WTC11 (cell line): ENCODE results near the gene TSPAN17. TPM values are rescaled to one million over a fixed set of nuclear protein-coding genes. Genes with fewer than 3 reads are reported as not detected.
A peak's percentile ranks its signal among the peaks of the same experiment; 100 is the strongest.
"Not testable (repeated sequence)": the region's sequence is repeated elsewhere in the genome, so short reads cannot be mapped to it uniquely, and the experiment has no call there.

Experiments used
- ATAC-seq: fragments of 200-7000 bp; cut with Tn5 transposase; 2 replicates; pipeline ENCODE4 v1.10.0; 2021; ENCODE audit warnings: mild to moderate bottlenecking, moderate library complexity
- CTCF ChIA-PET: fragments of 300-600 bp; sonication (Branson Sonifier 250); formaldehyde crosslinking; loops from one replicate; lab custom pipeline; 2021; ENCODE audit warnings: antibody characterized with exemption; lab: Charles Lee
- POLR2A ChIA-PET: fragments of 350-600 bp; sonication (Branson Sonifier 250); formaldehyde crosslinking; loops from one replicate; lab custom pipeline; 2021; ENCODE audit warnings: antibody characterized with exemption; lab: Charles Lee
- DNase-seq: peaks from one replicate; pipeline ENCODE4 v3.0.0; 2021; ENCODE audit warnings: low spot score
- H3K27ac Mint-ChIP-seq: 2 replicates; pipeline ENCODE4 v1.8.0; 2021; ENCODE audit warnings: mixed read lengths
- H3K27me3 Mint-ChIP-seq: 2 replicates; pipeline ENCODE4 v1.8.0; 2021; ENCODE audit warnings: low read depth, mild to moderate bottlenecking, moderate library complexity, mixed read lengths
- H3K36me3 Mint-ChIP-seq: 2 replicates; pipeline ENCODE4 v1.8.0; 2021; ENCODE audit warnings: mixed read lengths
- H3K4me1 Mint-ChIP-seq: 2 replicates; pipeline ENCODE4 v1.8.0; 2022; ENCODE audit warnings: mixed read lengths
- H3K4me3 Mint-ChIP-seq: 2 replicates; pipeline ENCODE4 v1.8.0; 2021; ENCODE audit warnings: mild to moderate bottlenecking, moderate library complexity, mixed read lengths
- H3K9me3 Mint-ChIP-seq: 2 replicates; pipeline ENCODE4 v1.8.0; 2021; ENCODE audit warnings: mixed read lengths
- E2F1 ChIP-seq: sonication (generic); formaldehyde crosslinking; IDR thresholded peaks from 2 replicates; pipeline ENCODE4 v1.8.0; 2022; ENCODE audit warnings: mild to moderate bottlenecking, missing genetic modification reagents
- EMX1 ChIP-seq: fragments of 250-450 bp; sonication (Bioruptor Pico); IDR thresholded peaks from 2 replicates; pipeline ENCODE4 v1.8.0; 2021; ENCODE audit warnings: mild to moderate bottlenecking
- ETV6 ChIP-seq: sonication (generic); formaldehyde crosslinking; IDR thresholded peaks from 2 replicates; pipeline ENCODE4 v1.8.1; 2022; ENCODE audit warnings: mild to moderate bottlenecking, missing genetic modification reagents
- FOXK1 ChIP-seq: sonication (generic); formaldehyde crosslinking; IDR thresholded peaks from 2 replicates; pipeline ENCODE4 v1.8.0; 2022; ENCODE audit warnings: mild to moderate bottlenecking, moderate library complexity, missing genetic modification reagents
- FOXP4 ChIP-seq: sonication (generic); formaldehyde crosslinking; IDR thresholded peaks from 2 replicates; pipeline ENCODE4 v1.8.0; 2022; ENCODE audit warnings: mild to moderate bottlenecking, missing genetic modification reagents
- GRHL2 ChIP-seq: fragments of 250-450 bp; sonication (Bioruptor Pico); IDR thresholded peaks from 2 replicates; pipeline ENCODE4 v1.8.0; 2022; ENCODE audit warnings: mild to moderate bottlenecking, moderate library complexity; ENCODE audit not compliant: insufficient replicate concordance, severe bottlenecking
- HMGXB4 ChIP-seq: sonication (generic); formaldehyde crosslinking; IDR thresholded peaks from 2 replicates; pipeline ENCODE4 v1.8.1; 2023; ENCODE audit warnings: mild to moderate bottlenecking, moderate library complexity, missing genetic modification reagents
- MAX ChIP-seq: sonication (generic); formaldehyde crosslinking; IDR thresholded peaks from 2 replicates; pipeline ENCODE4 v1.8.0; 2022; ENCODE audit warnings: mild to moderate bottlenecking, missing genetic modification reagents
- MXD4 ChIP-seq: fragments of 250-450 bp; sonication (Bioruptor Pico); IDR thresholded peaks from 2 replicates; pipeline ENCODE4 v1.8.0; 2021; ENCODE audit warnings: mild to moderate bottlenecking, moderate library complexity, borderline replicate concordance
- USF2 ChIP-seq: sonication (generic); formaldehyde crosslinking; IDR thresholded peaks from 2 replicates; pipeline ENCODE4 v1.8.1; 2023; ENCODE audit warnings: mild to moderate bottlenecking, missing genetic modification reagents, moderate library complexity
- ZBTB21 ChIP-seq: sonication (generic); formaldehyde crosslinking; IDR thresholded peaks from 2 replicates; pipeline ENCODE4 v1.8.1; 2023; ENCODE audit warnings: mild to moderate bottlenecking, missing genetic modification reagents, borderline replicate concordance
- ZNF138 ChIP-seq: sonication (generic); formaldehyde crosslinking; conservative IDR thresholded peaks from 2 replicates; pipeline ENCODE4 v1.8.1; 2022; ENCODE audit warnings: mild to moderate bottlenecking, moderate library complexity, missing genetic modification reagents
- ZNF219 ChIP-seq: sonication (generic); formaldehyde crosslinking; IDR thresholded peaks from 2 replicates; pipeline ENCODE4 v1.8.0; 2023; ENCODE audit warnings: missing genetic modification reagents, mild to moderate bottlenecking, borderline replicate concordance
- ZNF671 ChIP-seq: fragments of 250-450 bp; sonication (Bioruptor Pico); IDR thresholded peaks from 2 replicates; pipeline ENCODE4 v1.8.0; 2021; ENCODE audit warnings: mild to moderate bottlenecking
- total RNA-seq: library from RNA; stranded (reverse); gene quantifications from 3 replicates; pipeline ENCODE4 v1.2.3, GENCODE V29; 2021
- TF ChIP-seq, protein P1 (sequence below): fragments of 250-450 bp; sonication (Bioruptor Pico); IDR thresholded peaks from 2 replicates; pipeline ENCODE4 v2.1.2; 2022; ENCODE audit warnings: mild to moderate bottlenecking, moderate library complexity
- TF ChIP-seq, protein P2 (sequence below): sonication (generic); formaldehyde crosslinking; IDR thresholded peaks from 2 replicates; pipeline ENCODE4 v1.8.1; 2023; ENCODE audit warnings: mild to moderate bottlenecking, missing genetic modification reagents, moderate library complexity

The TSPAN17 gene
- total RNA-seq, 1 experiment from 2014 or later = 47.8 TPM

- peak overlapping the region; percentile 53 for H3K4me3 Mint-ChIP-seq
- no peaks in the 10 kb centered on the region for H3K9me3 Mint-ChIP-seq
- no peaks in the 10 kb centered on the region for H3K36me3 Mint-ChIP-seq
- peak overlapping the region; percentile 93 for H3K27ac Mint-ChIP-seq
- peaks cover 74% of the 10 kb centered on the region for H3K4me1 Mint-ChIP-seq
- ATAC-seq (peak; percentile 73), DNase-seq (peak; percentile 59)
- TF ChIP-seq MAX (CRISPR knock-in tag) = 0 out of 2 replicates have a peak, but pooled peaks have one; percentile 18
- TF ChIP-seq HMGXB4 = no peak
- TF ChIP-seq ZNF219 = no peak
- no peak for TF ChIP-seq GRHL2 (CRISPR knock-in tag)
- no peak for TF ChIP-seq EMX1 (CRISPR knock-in tag)
- ChIA-PET CTCF (interaction anchor here (0.6 to 14.2 kb wide), 34 partner anchors 10 to 374 kb away, joined by 3 to 233 read pairs (median 4); no protein-coding TSS in a partner anchor), POLR2A (interaction anchor here (1.1 to 1.7 kb wide), 2 partner anchors 11 to 37 kb away, joined by 5 read pairs; no protein-coding TSS in a partner anchor)
- H3K27me3 Mint-ChIP-seq = peaks cover 7% of the 10 kb centered on the region
Observed at GRCh38 chr5:176697934-176698538, 50.8 kb downstream of the TSPAN17 start.

- H3K27me3 Mint-ChIP-seq, H3K36me3 Mint-ChIP-seq, H3K4me3 Mint-ChIP-seq, H3K9me3 Mint-ChIP-seq, POLR2A ChIA-PET, ATAC-seq, DNase-seq, H3K27ac Mint-ChIP-seq: not testable (repeated sequence)
- CTCF ChIA-PET = interaction anchor here (1.1 to 14.2 kb wide), 27 partner anchors 12 to 372 kb away, joined by 3 to 233 read pairs (median 9); partner anchors contain the start of gene HK3
- H3K4me1 Mint-ChIP-seq = peaks cover 65% of the 10 kb centered on the region
Observed at GRCh38 chr5:176699446-176699845, 52.2 kb downstream of the TSPAN17 start.

- ChIA-PET POLR2A (interaction anchor here (1.0 kb wide), 1 partner anchor 74 kb away, joined by 3 read pairs; no protein-coding TSS in a partner anchor), CTCF (interaction anchor here (0.5 to 14.2 kb wide), 48 partner anchors 11 to 378 kb away, joined by 3 to 233 read pairs (median 6); partner anchors contain the start of gene HK3)
- H3K27ac Mint-ChIP-seq = peak overlapping the region; percentile 37; the same call in 1 of the 2 replicates
- TF ChIP-seq USF2 (CRISPR knock-in tag) (no peak), FOXP4 (CRISPR knock-in tag) (no peak), ETV6 (CRISPR knock-in tag) (no peak), ZNF671 (CRISPR knock-in tag) (no peak), GRHL2 (CRISPR knock-in tag) (no peak), ZNF138 (CRISPR knock-in tag) (no peak), E2F1 (CRISPR knock-in tag) (no peak), FOXK1 (CRISPR knock-in tag) (no peak), ZBTB21 (CRISPR knock-in tag) (no peak), MXD4 (no peak)
- TF ChIP-seq, protein P1, sequence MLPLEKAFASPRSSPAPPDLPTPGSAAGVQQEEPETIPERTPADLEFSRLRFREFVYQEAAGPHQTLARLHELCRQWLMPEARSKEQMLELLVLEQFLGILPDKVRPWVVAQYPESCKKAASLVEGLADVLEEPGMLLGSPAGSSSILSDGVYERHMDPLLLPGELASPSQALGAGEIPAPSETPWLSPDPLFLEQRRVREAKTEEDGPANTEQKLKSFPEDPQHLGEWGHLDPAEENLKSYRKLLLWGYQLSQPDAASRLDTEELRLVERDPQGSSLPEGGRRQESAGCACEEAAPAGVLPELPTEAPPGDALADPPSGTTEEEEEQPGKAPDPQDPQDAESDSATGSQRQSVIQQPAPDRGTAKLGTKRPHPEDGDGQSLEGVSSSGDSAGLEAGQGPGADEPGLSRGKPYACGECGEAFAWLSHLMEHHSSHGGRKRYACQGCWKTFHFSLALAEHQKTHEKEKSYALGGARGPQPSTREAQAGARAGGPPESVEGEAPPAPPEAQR (CRISPR knock-in tag) = no peak
- TF ChIP-seq, protein P2, sequence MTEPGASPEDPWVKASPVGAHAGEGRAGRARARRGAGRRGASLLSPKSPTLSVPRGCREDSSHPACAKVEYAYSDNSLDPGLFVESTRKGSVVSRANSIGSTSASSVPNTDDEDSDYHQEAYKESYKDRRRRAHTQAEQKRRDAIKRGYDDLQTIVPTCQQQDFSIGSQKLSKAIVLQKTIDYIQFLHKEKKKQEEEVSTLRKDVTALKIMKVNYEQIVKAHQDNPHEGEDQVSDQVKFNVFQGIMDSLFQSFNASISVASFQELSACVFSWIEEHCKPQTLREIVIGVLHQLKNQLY (CRISPR knock-in tag) = no peak
Observed at GRCh38 chr5:176700239-176700847, 53.1 kb downstream of the TSPAN17 start.

More at GRCh38 chr5:176700239-176700847, 53.1 kb downstream of the TSPAN17 start:
- Mint-ChIP-seq H3K4me3 (no peak overlapping the region; the same call in 1 of the 2 replicates), H3K36me3 (no peaks in the 10 kb centered on the region), H3K4me1 (peaks cover 59% of the 10 kb centered on the region), H3K27me3 (peaks cover 7% of the 10 kb centered on the region), H3K9me3 (no peaks in the 10 kb centered on the region)
- peak; percentile 70 for DNase-seq
- peak; percentile 53 for ATAC-seq
